ENCODE results near the gene SLC26A6.

- TF ChIP-seq CTCF (IDR thresholded peaks at IDR 0.05) (no peak), POLR2AphosphoS5 (IDR thresholded peaks at IDR 0.05; ENCODE audit: low read depth, low read length) (no peak), SIN3A (IDR thresholded peaks at IDR 0.05; ENCODE audit: borderline replicate concordance, insufficient read depth, low read depth, low read length) (no peak)
Measured at GRCh38 chr3:48628277-48629017, 6.8 kb downstream of the SLC26A6 start.
